Erythroblast (primary cell): Measurements from ENCODE around the gene SCRN2.

Experiments
- GATA1 ChIP-seq: IDR thresholded peaks from 2 replicates; pipeline ENCODE4 v1.6.1; 2011; ENCODE audit warnings: low read depth, mild to moderate bottlenecking, control low read depth, low read length, moderate library complexity
- POLR2A ChIP-seq: IDR thresholded peaks from 2 replicates; pipeline ENCODE4 v1.6.1; 2011; ENCODE audit warnings: mild to moderate bottlenecking, low read length

DNA sequence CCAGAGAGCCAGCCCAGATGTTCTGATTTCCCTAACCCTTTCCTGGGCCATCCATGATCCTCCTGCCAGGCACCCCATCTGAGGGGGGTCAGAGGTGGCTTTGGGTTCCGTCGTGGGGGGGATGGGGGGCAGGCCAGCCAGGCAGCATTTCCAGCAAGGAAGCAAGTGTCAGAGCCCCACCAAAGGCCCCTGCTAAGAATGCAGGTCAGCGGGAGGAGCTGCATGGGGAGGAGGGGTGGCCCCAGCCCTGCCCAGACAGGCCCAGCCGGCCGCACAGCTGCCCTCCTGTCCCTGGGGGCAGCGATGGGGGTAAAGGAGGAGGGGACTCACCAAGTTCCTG is 2.3 kb upstream of the SCRN2 start:
- TF ChIP-seq POLR2A (no peak), GATA1 (no peak)
